DMS79 (cell line): ENCODE measurements around the gene ZFP14.

Experiments
- DNase-seq: peaks from one replicate; lab custom pipeline; 2025; lab: John Stamatoyannopoulos, UW

Gene ZFP14

GRCh38 chr19:36378625-36379509 lies at the start of gene ZFP14:
ZFP14 (minus strand) TSS chr19:36379201; CDS start chr19:36367892, 11,309 bp downstream.
- DNase-seq: peak; percentile 84

DNA sequence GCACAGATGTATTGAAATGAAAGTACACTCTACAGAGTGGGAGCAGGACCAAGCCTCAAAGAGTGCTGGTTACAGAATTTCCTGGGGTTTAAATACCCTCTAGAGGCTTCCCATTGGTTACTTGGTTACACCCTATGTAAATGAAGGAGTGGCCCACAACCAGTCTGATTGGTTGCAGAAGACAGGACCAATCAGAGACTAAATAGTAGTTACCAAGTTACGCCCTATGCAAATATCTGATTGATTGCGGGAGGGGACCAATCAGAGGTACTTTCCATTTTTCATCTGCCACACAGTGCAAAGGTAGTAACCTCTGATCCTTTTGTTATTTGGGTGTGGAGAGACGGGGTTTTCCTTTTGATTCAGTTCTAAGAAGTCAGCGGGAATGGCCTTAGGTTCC lies 44.9 kb upstream of the ZFP14 start:
- no peak for DNase-seq

- DNase-seq: no peak
Observed at GRCh38 chr19:36421749-36422481, 42.9 kb upstream of the ZFP14 start.

GRCh38 chr19:36420961-36421748 lies 42.2 kb upstream of the ZFP14 start:
- no peak for DNase-seq

DNA sequence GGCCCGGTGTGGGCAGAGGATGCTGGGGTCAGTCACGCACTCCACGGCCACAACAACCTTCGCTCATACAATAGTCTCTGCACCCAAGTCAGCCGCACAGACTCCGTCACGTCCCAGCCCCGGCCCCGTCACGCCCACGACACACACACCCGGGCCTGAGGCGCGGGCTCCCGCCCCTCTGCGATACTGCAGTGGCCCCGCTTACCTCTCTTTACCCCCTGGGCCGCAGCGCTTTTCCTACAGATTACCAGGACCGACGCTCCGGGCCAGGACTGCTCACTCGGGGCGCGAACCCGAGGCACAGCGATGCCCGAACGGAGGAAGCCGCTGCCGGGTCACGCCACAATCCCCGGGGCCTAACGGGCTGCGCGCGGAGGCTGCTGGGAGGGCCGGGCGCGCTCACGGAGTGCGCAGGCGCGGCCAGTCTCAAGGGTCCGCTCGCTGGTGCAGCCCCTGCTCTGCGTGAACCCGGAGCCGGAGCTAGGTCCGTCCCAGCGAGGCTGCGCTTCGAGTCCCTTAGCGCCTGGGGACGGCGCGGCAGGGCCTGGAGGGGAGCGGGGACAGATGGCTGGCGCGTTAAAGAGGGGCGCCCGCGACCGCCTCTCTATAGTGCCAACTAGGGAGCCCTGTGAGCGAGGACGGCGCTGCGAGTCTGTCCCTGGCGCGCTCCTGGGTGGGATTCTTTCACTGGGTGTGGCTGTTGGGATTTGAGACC lies 39.4 kb upstream of the ZFP14 start, which contains the start of gene ZFP82:
ZFP82 (minus strand) TSS at position 358 of the 715 bp plus-strand sequence. CDS start 8,855 bp downstream, outside the sequence.
- peak; percentile 78 for DNase-seq

DNA sequence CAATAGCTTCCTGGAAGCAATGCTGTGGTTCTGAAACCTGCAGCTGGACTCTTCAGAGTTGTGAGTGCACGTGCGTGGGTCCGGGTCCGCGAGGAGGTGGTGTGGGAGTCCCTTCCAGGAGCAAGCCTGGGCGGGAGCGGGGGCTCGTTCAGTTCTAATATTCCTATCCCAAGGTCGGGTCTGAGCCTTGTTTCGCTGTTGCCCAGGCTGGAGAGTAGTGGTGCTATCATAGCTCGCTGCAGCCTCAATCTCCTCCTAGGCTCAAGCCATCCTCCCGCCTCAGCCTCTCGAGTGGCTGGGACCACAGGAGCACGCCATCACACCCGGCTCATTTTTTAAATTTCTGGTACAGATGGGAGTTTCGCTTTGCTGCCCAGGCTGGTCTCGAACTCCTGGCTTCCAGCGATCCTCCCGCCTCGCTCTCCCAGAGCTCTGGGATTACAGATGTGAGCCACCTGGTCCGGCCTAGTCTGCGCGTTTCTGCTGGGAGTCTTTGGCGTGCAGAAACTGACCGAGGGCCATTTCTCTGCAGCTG lies 38.8 kb upstream of the ZFP14 start:
- DNase-seq: no peak

DNA sequence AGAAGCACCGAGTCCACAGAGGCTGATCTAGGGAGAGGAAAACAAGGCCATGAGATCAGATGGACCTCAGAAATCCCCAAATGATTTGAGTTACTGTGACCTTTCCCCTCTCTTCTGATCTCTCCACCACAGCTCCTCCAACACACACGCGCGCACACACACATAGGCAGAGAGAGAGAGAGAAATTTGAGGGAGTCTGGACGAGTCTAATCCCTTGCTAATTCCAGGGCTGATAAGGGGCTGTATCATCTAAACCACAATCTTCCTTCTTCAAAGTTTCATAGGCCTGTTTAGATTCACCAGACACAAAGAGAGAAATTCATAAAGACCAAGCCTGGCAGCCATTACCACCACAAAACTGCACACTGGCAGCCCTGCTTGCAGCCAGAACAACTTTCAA lies 30.8 kb upstream of the ZFP14 start:
- no peak for DNase-seq

DNA sequence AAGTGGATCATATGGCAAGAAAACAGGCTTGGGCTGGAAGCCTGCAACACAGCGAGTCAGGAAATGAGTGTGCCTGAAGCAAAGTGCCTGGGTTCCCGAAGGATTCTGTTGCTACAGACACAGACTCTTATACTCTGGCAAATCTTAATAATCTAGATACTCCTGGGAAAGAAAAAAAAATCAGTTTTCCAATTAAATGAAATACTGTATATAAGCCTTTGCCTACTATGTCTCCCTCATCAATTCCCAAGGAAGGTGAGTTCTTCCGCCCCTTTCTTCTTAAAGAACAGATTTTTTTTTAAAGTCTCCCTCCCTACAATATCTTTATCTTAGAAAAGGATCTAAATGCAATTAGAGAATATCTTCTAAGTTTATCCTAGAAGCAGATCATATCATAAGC lies 29.1 kb upstream of the ZFP14 start:
- DNase-seq: no peak

DNA sequence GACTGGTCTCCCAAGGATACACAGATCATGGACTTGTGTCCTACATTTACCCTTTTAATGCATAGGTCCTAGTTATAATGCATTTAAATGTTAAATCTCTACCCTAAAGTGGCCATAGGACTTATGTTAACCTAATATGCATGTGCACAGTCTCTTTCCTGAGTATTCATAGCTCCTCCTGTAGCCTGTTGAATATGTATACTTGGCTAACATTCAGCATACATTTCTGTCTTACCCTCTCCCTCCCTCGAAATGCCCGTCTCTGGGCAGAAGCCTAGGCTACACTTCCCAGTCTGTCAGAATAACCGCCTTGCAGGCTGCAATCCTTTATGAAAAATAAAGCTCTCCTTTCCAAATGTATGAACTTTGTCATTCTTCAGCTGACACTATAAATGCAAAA lies 25.5 kb upstream of the ZFP14 start:
- no peak for DNase-seq

DNA sequence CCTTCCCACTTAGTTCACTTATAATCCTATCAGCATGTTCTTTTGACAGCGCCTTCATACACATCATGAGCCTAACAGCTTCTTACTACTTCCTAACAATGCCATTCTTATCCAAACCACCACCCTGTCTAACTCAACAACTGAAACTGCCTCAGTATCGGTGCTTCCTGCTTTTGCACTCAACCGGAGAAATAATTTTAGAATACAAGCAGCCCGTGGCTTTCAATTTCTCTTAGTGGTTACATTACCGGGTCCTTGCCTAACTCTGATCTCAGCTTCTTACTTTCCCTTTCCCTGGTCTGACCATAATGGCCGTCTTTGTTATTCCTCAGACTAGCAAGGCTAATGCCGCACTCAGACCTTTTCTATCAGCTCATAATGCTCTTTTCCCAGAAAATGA lies 22.5 kb upstream of the ZFP14 start:
- DNase-seq: no peak

DNA sequence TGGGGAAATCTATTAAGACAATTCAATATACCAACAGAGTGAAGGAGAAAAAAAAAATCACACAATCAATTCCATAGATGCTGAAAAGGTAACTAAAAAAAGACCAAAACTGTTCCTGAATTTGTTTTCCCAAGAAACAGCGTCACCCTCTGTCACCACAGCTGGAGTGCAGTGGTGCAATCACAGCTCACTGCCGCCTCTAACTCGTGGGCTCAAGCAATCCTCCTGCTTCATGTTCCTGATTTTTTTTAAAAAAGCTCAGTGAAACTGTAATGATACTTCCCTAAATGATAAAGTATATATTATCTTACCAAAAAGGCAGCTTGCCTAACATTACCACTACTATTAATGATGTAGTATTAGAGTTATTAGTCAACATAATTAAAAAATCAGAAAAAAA lies 19.6 kb upstream of the ZFP14 start:
- no peak for DNase-seq

GRCh38 chr19:36392916-36393673 lies 14.1 kb upstream of the ZFP14 start:
- DNase-seq: no peak

DNA sequence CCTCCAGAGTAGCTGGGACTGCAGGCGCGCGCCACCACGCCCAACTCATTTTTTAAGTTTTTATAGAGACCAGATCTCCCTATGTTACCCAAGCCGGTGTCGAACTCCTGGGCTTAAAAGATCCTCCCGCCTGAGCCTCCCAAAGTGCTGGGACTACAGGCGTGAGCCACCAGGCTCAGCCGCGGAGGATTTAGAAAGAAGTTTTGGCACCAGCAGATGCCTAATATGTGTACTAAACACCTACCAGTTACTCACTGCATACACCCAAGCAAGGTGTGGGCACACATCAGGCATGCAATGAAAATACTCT lies 464 bp upstream of the ZFP14 start:
- no peak for DNase-seq

DNA sequence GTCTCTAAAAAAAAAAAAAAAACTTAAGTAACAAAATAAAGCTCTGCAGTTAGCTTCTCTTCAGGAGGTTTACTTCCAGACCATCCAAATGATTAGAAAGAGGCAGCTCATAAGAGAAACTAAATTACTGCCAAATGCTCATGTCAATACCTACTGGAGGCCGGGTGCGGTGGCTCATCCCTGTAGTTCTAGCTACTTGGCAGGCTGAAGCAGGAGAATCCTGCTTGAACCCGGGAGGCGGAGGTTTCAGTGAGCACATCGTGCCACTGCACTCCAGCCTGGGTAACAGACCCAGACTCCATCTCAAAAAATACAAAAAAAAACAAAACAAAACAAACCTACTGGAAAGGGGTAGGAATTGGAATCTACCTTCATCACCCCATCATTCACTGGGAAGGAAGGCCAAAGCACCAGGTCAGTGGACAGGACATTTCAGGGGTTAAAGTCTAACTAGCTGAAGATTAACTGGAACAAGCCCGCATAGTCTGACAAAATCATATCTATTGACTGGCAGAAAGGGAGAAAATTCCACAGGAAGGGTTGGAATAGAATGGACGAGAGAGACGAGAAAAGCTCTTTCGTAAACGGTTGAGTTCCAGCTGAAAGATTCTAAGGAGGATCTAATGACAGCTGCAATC lies 1.3 kb downstream of the ZFP14 start:
- no peak for DNase-seq

- DNase-seq: no peak
Observed at GRCh38 chr19:36373638-36374156, 5.3 kb downstream of the ZFP14 start.

DNA sequence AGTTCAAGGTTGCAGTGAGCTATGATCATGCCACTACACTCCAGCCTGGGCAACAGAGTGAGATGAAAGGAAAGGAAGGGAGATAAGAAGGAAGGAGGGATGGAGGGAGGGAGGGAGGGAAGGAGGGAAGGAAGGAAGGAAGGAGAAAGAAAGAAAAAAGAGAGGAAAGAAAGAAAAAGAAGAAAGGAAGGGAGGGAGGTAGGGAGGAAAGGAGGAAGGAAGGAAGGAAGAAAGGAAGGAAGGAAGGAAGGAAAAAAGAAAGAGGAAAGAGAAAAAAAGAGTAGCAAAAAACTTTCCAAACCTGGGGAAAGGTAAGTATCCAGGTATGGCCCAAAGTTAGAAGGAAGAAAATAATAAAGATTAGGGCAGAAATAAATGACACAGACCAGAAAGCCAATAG lies 7.1 kb downstream of the ZFP14 start:
- DNase-seq: no peak

GRCh38 chr19:36363845-36364244 lies 15.2 kb downstream of the ZFP14 start:
- DNase-seq: no peak

DNA sequence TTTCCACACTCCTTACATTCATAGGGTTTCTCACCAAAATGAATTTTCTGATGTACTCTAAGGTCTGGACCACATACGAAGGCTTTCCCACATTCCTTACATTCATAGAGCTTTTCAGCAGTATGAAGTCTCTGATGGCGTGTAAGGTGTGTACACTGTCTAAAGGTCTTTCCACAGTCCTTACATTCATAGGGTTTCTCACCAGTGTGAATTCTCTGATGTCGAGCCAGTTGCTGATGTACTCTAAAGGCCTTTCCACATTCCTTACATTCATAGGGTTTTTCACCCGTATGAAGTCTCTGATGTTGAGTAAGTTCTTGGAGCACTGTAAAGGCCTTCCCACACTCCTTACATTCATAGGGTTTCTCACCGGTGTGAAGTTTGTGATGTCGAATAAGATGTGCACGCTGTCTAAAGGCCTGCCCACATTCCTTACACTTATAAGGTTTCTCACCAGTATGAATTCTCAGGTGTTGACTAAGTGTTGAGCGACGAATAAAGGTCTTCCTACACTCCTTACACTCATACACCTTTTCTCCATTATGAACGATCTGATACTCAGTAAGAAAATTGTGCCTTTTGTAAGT lies 38.1 kb downstream of the ZFP14 start:
- no peak for DNase-seq

DNA sequence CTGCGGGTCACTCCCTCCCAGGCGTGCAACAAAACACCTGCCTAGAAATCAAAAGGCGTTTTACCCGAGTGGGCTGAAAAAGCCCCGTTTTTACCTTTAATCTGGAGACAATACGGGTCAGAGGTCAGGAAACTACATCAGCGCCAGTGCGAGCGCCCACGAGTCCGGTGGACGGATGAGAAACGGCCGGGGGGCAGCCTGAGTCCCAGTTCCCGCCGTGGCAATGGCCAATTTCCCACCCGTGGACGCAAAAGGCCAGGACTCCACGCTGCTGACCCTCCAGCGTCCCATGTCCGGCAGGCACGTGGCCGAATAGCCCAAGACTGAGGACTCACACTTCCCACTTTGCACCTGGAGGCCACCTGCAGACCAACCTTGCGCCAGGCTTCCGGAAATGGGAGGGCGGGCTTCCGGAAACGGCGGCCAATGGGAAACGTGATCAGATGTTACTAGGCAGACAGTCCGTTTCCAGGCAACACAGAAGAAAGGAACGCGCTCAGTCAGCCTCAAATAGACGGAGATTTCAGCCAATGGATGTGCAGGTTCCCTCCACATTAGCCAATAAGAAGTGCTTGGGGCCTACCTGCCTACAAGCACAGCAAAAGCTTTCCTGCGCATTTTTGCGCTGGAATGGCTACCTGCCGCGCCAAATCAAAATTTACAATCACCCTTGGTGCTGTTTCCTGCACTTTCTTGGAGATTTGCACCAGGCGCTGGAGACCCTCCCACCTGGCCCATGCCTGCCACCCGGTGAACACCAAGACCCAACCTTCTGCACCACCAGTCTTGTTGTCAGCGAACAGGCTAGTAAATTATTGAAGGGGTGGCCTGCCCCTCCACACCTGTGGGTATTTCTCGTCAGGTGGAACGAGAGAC lies 47.4 kb downstream of the ZFP14 start:
- peak; percentile 98 for DNase-seq
